Skeletal muscle tissue (tissue), 4 donors: ENCODE results near the gene ENDOG. TPM values are rescaled to one million over a fixed set of nuclear protein-coding genes. Genes with fewer than 3 reads are reported as not detected.
A peak's percentile ranks its signal among the peaks of the same experiment; 100 is the strongest.
"Not testable (repeated sequence)": the region's sequence is repeated elsewhere in the genome, so short reads cannot be mapped to it uniquely, and the experiment has no call there.

Experiments
- H3K27ac ChIP-seq: one replicate; pipeline ENCODE4 v1.7.0; 2013; ENCODE audit warnings: mild to moderate bottlenecking, low read depth, low read length, inconsistent platforms
- H3K27me3 ChIP-seq, 3 donors: one replicate each; pipeline ENCODE4 v1.7.0; 2013; ENCODE audit warnings: low read length in 3 of 3; ENCODE audit not compliant: control insufficient read depth in 3 of 3, insufficient read depth in 3 of 3
- H3K36me3 ChIP-seq, 3 donors: one replicate each; pipeline ENCODE4 v1.7.0; 2013; ENCODE audit warnings: low read length in 3 of 3; ENCODE audit not compliant: control insufficient read depth in 3 of 3, insufficient read depth in 3 of 3
- H3K4me1 ChIP-seq, 3 donors: one replicate each; pipeline ENCODE4 v1.7.0; 2013; ENCODE audit warnings: low read length in 3 of 3, mild to moderate bottlenecking in 3 of 3; ENCODE audit not compliant: control insufficient read depth in 3 of 3, insufficient read depth in 3 of 3
- H3K4me3 ChIP-seq, 3 donors: one replicate each; pipeline ENCODE4 v1.7.0; 2013; ENCODE audit warnings: low read length in 3 of 3
- H3K9ac ChIP-seq, 3 donors: one replicate each; pipeline ENCODE4 v1.7.0; 2013; ENCODE audit warnings: low read length in 3 of 3, mild to moderate bottlenecking in 3 of 3, moderate library complexity in 2 of 3, low read depth in 1 of 3
- H3K9me3 ChIP-seq, 3 donors: one replicate each; pipeline ENCODE4 v1.7.0; 2013; ENCODE audit warnings: low read length in 3 of 3; ENCODE audit not compliant: control insufficient read depth in 3 of 3
- total RNA-seq: library from RNA; depleted of rRNA; stranded (reverse); fragments of >200 nt; gene quantifications from one replicate; pipeline ENCODE4 v1.2.3, GENCODE V29; 2014
- donor health status: Osteomylitis.

ENDOG gene
- total RNA-seq, 1 donor from 2014 or later: 19.3 TPM

- not testable (repeated sequence) for H3K36me3 ChIP-seq, H3K27me3 ChIP-seq, H3K4me3 ChIP-seq, H3K9ac ChIP-seq, H3K27ac ChIP-seq, H3K9me3 ChIP-seq
- H3K4me1 ChIP-seq: peaks cover 21 to 34% (median 24%) of the 10 kb centered on the region in 3 donors
Measured at GRCh38 chr9:128858476-128858875, 40.2 kb downstream of the ENDOG start.

GRCh38 chr9:128860937-128861336, 42.6 kb downstream of the ENDOG start:
- Histone ChIP-seq H3K27ac (peak overlapping the region; percentile 40), H3K4me1 (peaks cover 24 to 34% (median 24%) of the 10 kb centered on the region in 3 donors), H3K4me3 (no peak overlapping the region), H3K9ac (no peak overlapping the region), H3K9me3 (no peaks in the 10 kb centered on the region), H3K36me3 (no peaks in the 10 kb centered on the region), H3K27me3 (no peaks in the 10 kb centered on the region)

GRCh38 chr9:128861501-128861900, 43.2 kb downstream of the ENDOG start:
- no peaks in the 10 kb centered on the region for H3K36me3 ChIP-seq
- H3K9me3 ChIP-seq: no peaks in the 10 kb centered on the region
- no peak overlapping the region for H3K4me3 ChIP-seq
- H3K27ac ChIP-seq: peak overlapping the region; percentile 44
- H3K4me1 ChIP-seq: peaks cover 24 to 34% (median 24%) of the 10 kb centered on the region in 3 donors
- no peaks in the 10 kb centered on the region for H3K27me3 ChIP-seq
- no peak overlapping the region for H3K9ac ChIP-seq

- Histone ChIP-seq H3K27ac (no peak overlapping the region), H3K9ac (peak overlapping the region in 1 of 3 donors; percentile 50), H3K9me3 (no peaks in the 10 kb centered on the region)
Measured at GRCh38 chr9:128862401-128862851, 44.1 kb downstream of the ENDOG start.

GRCh38 chr9:128863647-128864046, 45.3 kb downstream of the ENDOG start:
- Histone ChIP-seq H3K9me3 (no peaks in the 10 kb centered on the region), H3K27ac (no peak overlapping the region), H3K4me3 (no peak overlapping the region), H3K9ac (no peak overlapping the region), H3K36me3 (no peaks in the 10 kb centered on the region), H3K27me3 (no peaks in the 10 kb centered on the region), H3K4me1 (peaks cover 24 to 34% (median 24%) of the 10 kb centered on the region in 3 donors)

More at GRCh38 chr9:128862401-128862851, 44.1 kb downstream of the ENDOG start:
- Histone ChIP-seq H3K4me1 (peaks cover 24 to 34% (median 24%) of the 10 kb centered on the region in 3 donors), H3K36me3 (no peaks in the 10 kb centered on the region), H3K27me3 (no peaks in the 10 kb centered on the region), H3K4me3 (no peak overlapping the region)

GRCh38 chr9:128870128-128870940, 52.0 kb downstream of the ENDOG start:
- no peak overlapping the region for H3K27ac ChIP-seq
- no peaks in the 10 kb centered on the region for H3K9me3 ChIP-seq

GRCh38 chr9:128870941-128871265, 52.6 kb downstream of the ENDOG start:
- H3K9me3 ChIP-seq, H3K36me3 ChIP-seq, H3K4me3 ChIP-seq, H3K27ac ChIP-seq, H3K9ac ChIP-seq, H3K4me1 ChIP-seq, H3K27me3 ChIP-seq: not testable (repeated sequence)

More at GRCh38 chr9:128870128-128870940, 52.0 kb downstream of the ENDOG start:
- Histone ChIP-seq H3K4me1 (no peaks in the 10 kb centered on the region), H3K9ac (no peak overlapping the region), H3K36me3 (peaks cover 0 to 5% (median 2%) of the 10 kb centered on the region in 3 donors), H3K4me3 (no peak overlapping the region), H3K27me3 (no peaks in the 10 kb centered on the region)

Other genes starting within 250 kb of the ENDOG start
- 31.8 TPM for gene DYNC2I2, start 161.7 kb upstream of the ENDOG start, total RNA-seq
- 336 TPM for gene SET, start 129.3 kb upstream of the ENDOG start, total RNA-seq
- 2.1 TPM for gene PKN3, start 116.0 kb upstream of the ENDOG start, total RNA-seq
- gene ZDHHC12, start 94.4 kb upstream of the ENDOG start, total RNA-seq: 2.6 TPM
- 14.6 TPM for gene ZER1, start 46.6 kb upstream of the ENDOG start, total RNA-seq
- 9.4 TPM for gene TBC1D13, start 31.2 kb upstream of the ENDOG start, total RNA-seq
- gene SPOUT1, start 11.3 kb downstream of the ENDOG start, total RNA-seq: 11.0 TPM
- gene KYAT1, start 63.5 kb downstream of the ENDOG start, total RNA-seq: 2.1 TPM
- gene LRRC8A, start 63.6 kb downstream of the ENDOG start, total RNA-seq: 9.9 TPM
- gene PHYHD1, start 102.5 kb downstream of the ENDOG start, total RNA-seq: 17.7 TPM
- 11.5 TPM for gene DOLK, start 129.1 kb downstream of the ENDOG start, total RNA-seq
- 36.5 TPM for gene NUP188, start 129.2 kb downstream of the ENDOG start, total RNA-seq
- 25.1 TPM for gene SH3GLB2, start 209.8 kb downstream of the ENDOG start, total RNA-seq
- gene MIGA2, start 218.1 kb downstream of the ENDOG start, total RNA-seq: 12.0 TPM